SK-N-DZ (cell line): ENCODE results near the gene ITPR3.

Experiments used
- DNase-seq: peaks from one replicate; pipeline ENCODE4 v3.0.0-alpha.2; 2015; ENCODE audit warnings: low spot score

ITPR3 gene

DNA sequence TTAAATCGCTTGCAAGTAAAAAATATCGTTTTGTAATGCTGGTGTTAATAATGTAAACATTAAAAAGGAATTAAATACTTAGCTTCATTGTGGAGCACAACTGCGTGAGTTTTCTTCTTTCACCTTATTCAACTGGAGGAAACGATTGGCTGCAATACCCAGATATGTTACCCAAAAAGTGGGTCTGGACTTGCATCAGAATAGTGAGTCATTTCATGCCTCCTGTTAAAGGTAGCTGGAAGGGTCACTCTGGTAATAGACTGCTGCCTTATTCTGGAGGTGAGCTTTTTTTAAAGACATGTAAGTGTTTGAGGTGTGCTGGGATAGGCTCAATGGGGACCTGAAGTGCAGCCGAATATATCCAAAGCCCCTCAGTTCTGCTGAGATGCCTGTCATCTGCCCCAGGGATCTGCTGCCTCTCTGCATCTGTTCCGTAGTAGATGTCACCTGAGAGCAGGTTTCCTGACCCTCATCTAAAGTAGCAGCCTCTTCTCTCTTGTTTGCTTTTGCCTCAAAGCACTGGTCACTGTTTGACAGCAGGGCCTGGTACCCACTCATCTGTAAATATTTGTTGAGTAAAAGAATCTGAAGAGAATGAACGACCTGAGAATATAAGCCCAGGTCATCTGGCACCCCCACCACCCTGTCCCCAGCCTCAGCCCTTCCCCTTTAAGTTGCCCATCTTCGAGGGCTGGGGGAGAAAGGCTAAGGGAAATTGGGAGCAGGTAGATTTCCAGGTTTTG is 95.9 kb downstream of the ITPR3 start:
- DNase-seq, result no peak

DNA sequence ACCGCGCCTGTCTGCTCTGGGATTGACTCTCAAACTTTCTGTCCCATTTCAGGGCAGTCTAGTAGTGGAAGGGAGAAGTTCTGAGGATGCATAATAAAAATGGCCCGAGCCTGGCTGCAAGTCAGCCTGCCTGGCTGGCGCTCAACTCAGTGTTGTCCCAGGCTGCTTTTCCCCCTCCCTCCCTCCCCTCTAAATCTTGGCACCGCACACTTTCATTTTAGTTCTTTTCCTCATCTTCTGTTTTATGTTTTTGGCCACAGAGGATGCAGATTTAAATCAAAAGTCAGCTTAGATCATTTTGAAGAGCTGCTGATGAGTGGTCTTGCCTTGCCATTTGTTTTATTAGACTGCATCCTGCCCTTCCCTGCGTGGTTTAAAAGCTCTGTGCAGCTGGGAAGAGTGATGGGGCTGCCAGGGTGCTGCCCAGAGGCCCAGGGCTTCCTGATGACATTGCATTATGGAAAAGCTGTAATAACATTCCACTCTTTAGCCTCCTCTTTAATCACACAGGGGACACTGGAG is 96.9 kb downstream of the ITPR3 start:
- no peak for DNase-seq

DNA sequence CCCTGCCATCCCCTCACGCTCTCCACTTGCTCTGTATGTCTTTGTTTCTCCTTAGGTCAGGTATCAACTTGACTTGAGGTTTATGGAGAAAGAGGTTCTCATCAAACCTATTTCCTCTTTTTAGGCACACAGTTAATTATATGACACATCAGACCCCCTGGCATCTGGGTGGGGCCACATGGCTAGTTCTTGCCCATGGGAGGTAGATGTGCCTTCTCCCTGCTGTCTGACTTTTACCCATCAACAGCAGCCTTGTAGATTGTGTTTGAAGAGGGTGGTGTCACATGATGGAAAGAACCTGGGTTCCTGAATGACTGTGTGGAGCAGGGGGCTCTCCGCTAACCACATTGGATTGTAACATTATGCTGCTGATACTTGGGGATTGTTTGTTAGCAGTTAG is 97.6 kb downstream of the ITPR3 start:
- DNase-seq, result no peak

DNA sequence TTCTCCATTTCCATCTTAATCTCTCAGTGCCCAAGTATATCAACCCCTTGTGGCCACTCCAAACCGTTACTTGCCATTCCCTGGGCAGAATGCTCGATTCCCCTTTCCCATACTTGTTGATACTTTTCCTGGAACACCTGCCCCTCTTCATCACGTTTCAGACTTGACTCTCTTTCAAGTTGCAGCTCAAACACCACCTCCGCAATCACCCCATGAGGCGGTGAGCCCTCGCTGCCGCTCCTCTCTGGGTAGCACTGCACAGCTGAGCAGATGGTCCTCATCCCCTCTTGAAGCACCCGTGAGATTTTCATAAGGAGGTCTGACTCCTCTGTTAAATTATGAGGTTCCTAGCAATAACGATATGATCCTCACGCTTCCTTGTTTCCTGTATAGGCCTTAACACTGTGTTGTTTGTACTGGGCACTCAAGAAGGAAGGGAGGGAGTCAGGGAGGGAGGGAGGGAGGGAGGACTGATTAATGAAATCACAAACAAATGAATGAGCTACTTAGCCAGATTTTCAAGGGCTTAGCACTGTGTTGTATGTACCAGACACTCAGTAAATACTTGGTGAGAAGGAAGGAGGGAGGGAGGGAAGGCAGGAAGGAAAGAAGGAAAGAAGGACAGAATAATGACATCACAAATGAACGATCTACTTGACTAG is 98.3 kb downstream of the ITPR3 start:
- no peak for DNase-seq

DNA sequence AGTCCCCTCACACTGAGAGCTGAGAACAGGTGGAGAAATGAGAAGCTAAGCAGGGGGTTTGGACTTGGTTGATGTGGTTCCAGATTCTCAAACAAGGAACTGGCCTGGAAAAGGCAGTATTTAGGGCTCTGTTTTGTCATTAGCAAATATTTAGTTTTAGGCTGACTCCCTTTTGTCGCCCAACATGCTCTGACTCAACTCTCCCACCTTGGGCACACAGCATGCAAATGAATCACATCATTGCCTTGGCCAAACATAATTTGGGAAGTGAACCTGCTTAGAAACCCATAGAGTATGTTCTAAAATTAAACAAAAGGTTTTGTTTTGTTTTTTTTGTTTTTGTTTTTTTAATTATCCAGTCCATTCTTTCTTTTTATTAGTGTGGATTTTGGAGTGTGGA is 99.9 kb downstream of the ITPR3 start:
- no peak for DNase-seq

DNA sequence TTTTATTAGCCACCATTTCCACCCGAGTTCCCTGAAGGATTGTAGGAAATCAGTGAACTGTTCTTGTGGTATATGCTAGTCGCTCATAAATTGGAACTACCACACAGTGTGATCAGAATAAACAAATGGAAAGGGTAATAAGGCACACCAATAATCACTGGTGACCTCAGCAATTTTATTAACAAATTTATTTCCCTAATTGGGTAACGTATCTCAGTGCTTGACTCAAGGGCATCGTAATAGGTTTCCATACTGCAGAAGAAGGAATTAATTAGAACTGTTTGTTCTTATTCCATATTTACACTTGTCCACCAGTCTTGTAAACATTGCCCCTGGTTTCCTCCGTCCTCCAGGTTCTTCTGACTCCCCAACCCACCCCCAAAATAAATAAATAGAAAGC is 100.4 kb downstream of the ITPR3 start:
- no peak for DNase-seq

DNA sequence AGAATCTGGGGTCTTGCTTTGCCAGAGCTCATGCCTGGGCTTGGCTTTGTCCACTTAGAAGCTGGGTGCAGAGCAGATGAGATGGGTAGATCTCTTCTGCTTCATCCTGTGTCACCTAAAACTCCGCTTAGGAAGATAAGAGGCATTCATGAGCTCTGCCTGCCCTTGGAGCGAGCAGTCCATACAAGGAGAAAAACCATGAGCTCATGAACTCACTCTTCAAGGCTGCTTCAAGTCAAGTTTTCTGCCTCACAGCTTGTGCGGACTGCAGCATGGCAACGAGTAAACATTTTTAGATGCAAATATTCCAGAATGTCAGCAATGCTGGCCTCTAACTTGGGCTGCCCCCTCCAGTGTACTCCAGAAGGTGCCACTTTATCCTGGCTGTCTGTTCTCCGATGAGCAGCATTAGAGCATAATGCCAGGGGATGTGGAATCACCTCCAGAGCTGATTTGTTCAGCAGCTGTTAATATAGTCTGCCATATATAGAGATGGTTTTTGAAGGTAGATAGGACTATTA is 101.0 kb downstream of the ITPR3 start:
- DNase-seq, result no peak

DNA sequence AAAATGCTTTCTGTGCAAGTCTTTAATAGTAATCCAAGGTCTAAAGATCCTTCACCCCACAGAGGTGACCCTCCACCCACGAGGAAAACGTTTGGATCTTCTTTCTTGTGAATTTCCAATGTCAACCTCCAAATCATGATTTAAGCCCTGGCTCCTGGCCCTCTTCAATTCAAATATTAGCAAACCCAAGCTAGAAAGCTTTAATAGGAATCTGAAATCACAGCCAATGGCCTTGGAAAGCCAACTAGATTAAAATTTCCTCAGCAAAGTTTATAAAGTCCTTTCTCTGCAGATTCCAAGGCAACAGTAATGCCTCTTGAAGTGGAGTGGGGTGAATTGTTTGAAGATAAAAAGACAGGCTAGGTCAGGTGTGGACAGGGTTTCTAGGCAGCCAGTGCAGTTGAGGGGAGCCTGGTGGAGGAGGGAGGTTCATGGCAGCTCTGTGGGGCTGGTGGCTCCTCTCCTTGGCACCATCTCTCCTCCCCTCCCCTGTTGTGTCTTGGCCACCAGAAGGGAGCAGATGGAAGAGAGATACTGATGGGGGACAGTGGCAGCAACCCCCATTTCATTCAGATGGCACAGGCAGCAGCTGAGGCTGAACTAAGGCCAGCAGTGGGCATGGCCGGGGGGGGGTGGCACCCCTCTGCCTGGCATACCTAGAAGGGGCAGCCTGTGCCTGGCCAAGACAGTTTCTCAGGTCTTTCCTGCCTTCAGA is 102.4 kb downstream of the ITPR3 start:
- no peak for DNase-seq

DNA sequence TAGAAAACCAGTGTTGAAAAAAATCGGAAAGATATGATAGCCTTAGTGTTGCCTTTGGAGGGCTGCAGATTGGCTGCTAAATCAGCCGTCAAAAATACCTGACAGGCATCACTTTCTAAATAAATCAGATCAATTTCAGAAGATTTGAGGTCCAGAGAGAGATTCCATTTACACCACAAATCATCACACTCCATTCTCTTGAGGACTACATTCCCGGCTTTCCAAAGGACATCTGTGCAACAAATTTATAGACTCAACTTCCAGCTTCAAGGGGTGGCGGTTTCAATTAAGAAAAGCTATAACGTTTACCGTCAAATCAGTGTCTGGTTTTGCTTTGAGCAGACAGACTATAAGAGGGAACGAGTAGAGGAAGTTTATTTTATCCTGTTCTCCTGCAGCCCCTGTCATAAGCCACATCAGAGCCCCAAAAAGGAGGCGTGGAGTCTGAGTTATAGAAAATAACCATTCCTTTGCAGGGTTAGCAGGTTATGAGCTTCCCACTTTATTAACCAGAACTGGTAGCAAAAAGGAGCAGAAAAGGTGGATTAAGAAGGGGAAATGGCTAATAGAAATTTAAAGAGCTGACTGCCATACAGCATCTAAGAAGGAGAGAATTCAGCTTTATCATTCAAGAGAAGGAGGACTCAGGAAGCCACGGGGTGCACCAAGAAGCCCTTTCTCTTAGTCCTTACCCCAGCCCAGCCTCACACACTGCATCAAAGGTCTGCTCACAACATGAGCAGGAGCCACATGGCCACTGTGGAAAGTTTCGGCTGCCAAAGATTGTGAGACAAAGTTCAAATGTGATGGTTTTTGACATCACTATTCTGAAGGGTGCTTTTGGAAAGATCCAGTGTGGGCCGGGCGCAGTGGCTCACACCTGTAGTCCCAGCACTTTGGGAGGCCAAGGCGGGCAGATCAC is 103.2 kb downstream of the ITPR3 start:
- DNase-seq, result no peak

DNA sequence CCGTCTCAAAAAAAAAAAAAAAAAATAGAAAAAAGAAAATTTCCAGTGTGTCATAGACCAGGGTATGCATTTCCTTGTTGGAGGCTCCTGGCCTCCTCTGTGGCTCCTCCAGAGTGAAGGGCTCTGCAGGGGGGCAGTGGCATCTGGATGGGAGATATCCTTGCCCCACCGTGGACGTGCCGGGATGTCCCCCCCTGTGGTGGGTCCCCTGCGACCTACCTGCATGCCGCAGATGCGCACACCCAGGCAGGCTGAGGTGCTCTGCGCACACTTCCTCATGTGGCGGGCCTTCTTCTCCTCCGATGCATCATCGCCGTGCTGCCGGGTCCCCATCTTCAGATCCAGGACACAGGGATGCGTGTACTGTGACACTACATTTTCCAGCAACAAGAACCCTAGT is 104.1 kb downstream of the ITPR3 start:
- no peak for DNase-seq

DNA sequence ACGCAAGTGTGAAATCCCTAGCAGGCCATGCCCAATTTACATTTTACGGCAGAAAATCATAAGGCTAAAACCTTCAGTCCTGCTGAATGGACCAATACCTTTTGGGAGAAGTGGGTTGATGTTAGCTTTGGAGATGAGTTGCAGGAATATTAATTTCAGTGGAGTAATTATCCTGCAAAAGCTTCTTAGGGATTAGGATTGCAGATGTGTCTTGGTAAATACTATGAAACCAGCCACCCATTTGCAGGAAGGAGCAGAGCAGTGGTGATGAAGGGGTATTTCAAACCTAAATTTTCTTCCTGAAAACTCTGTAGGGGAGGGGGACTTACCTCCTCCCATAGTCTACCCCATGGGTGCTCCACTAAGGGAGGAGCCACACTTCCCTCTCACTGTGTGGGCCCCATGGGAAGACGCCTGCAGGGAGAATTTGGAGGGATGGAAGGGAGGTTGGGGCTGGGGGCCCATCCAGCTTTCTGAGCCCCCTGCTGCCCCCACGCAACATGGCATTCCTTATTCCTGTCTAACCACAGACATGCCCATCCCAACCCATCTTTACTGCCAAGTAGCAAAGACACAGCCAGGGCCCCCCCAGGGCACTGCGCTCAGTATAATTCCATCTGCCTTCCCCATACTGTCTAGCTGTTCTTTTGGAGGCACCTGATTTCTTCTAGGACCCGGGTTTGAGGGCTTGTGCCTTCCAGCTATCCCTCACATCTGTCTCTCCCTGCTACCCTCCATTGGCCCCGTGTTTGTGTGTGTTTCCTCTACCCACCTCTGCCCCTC is 105.0 kb downstream of the ITPR3 start:
- no peak for DNase-seq

DNA sequence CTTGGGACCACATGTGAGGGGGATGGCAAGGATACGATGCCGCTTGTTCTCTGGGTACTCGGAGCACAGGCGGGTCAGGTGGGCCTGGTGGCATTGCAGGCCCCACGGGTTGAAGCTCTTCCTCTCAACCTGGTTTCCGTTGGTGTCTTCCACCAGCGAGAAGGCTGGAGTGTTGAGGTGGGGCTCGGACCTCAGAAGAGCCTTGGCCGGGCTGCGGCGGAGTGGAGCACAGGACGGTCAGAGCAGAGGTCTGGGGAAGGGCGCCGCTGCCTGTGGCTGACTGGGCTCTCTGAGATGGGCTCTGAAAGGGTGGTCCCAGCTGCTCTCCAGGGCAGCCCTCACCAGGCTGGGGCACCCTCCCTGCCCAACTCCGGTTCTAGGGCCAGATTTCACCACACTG is 105.6 kb downstream of the ITPR3 start:
- no peak for DNase-seq

DNA sequence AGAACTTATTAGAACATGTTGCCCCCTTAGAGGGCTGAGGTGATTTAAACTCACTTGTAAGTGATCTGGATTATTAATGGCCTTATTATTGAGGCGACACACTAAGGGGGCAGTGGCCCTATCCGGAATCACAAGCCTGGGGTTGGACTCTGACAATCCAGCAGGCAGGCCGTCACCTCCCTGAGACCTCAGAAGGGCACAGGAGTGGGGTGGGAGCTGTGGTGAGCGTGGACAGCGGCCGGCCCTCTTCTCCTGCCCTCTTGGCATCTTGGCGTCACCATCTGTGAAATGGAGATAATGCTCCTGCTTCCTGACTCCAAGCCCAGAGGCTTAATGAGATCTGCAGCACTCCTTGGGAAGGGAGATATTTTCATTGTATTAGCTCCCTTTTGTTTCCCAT is 106.0 kb downstream of the ITPR3 start:
- no peak for DNase-seq

DNA sequence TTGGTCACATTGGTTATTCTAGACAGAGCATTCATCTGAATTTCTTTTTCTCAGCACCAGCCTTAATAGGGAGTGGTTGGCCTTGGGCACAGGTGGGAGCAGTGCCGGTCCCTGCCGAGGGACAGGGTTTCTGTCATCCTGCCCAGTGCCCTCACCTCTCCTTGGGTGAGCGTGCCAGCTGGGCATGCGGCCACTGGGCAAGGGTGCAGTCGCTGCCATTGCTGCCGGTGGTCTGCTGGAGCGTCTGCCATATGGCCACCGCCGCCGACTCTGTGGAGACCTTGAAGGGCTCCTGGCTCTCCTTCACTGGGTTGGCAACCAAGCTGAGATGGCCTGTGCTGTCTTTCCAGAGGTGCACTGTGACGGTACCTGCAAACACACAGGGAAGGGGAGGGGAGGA is 106.8 kb downstream of the ITPR3 start:
- DNase-seq, result no peak

DNA sequence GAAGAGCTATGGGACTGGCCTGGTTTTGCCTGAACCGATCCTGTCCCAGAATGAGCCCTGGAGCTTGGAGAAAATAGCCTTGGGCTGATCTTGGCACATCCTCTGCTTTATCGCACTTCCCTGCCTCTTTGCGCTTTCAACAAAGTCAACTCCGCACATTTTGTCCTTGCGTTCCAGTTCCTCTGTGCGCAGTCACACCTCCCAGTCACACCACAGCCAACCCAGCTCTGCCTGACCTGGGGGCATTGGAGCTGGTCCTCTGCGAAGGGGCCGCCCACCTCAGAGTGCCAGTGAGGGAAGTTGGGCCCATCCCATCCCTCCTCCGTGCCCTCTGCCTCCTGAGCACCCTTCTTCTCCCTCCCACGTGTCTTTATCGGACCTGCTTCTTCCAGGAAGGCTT is 107.3 kb downstream of the ITPR3 start:
- no peak for DNase-seq

DNA sequence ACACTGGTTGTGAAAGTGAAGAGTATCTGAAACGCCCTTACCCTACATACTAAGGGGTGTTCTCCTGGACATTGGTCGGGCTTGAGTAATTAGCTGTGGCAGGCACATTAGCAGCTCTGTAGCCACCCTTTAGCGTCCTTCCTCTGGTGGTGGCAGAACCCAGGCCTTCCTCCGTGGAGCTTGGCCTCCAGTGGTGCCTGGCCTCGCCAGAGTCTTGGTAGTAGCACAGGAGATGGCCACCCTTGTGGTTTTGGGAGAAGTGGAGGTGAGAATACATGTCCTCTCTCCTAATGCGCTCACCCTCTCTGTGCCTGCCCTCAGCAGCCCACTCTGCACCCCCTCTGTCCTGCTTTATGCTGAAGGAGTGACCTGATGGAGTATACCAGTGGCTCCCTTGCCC is 107.9 kb downstream of the ITPR3 start:
- DNase-seq, result no peak

DNA sequence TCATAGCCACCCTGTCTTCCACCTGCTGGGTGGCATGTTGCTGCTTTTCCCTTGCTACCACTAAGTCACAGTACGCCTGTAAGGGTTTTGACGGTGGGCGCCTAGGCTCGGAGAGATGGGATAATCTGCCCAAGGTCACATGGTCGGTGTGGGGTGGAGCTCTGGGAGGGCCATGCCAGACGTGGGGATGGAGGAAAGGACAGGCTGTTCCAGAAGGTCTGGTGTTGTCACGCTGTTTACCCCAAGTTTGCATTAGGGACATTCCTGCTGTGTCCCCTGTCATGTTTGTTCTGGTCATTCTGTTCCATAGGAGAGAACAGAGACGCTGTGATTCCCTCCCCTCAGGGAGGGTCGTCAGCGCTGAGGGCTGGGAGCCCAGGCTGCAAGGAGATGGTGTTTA is 109.5 kb downstream of the ITPR3 start:
- DNase-seq, result no peak

DNA sequence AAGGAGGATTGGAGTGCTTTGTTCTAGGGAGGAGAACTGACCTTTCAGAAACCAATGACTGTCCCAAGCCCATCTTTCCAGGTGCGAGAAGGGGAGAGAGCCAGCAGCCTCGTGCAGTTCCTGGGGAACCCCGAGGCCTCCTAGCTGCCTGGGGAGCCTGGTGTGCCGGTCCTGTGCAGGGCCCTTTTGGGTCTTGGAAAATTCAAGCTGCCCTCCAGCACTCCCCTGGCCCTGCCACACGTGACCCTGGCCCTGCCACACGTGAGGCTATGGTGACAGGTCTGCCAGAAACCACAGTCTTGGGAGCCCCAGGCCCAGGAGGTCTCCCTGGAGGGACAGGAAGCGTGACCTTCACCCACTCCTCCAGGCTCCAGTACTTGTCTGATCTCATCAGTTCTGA is 109.9 kb downstream of the ITPR3 start:
- no peak for DNase-seq

DNA sequence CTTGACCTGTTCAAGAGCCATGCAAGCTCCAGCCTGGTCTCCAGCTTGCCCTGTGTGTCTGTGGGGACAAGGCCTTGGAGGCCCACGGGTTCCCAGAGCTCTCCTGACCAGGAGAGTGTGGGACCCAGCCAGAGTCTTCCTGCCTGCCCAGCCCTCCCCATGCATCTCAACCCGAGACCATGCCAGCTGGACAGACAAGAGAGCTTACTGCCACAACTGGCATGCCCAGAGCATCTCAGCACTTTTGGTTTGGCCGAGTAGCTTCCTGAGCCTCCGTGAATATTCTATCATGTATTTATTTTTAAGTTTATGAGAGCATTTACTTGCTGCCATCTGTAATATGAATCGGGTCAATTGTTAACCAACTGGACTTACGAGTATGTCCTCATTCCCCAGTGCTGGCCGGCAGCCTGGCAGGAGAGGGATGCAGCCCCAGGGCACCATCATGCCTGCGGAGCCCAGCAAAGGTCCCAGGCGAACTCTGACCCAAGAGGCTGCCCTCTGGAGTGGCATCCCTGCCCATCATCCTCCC is 110.7 kb downstream of the ITPR3 start:
- DNase-seq, result no peak

DNA sequence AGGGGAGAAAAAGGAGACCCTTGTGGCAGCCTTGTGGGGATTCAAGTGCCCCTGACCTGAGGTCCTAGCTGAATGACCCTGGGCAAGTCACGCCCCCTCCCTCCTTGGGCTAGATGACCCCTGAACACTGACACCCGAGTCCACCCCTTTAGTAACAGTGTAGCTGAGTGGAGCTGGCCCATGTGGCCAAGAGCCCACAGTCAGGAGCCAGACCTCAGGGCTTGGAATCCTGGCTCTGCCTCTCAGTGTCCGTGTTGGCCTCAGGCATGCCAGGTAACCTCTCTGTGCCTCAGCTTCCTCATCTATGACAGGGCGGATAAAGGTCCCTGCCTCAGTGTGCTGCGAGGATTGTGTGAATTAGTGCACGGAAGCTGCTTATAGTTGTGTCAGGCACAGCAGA is 111.3 kb downstream of the ITPR3 start:
- no peak for DNase-seq
